Cardiac muscle cell (in vitro differentiated cells and primary cell): ENCODE results near the gene CERT1. TPM values are rescaled to one million over a fixed set of nuclear protein-coding genes. Genes with fewer than 3 reads are reported as not detected.

ENCODE experiments used
- DNase-seq, 2 donors: peaks; one replicate each; pipeline versions ENCODE4 v3.0.0 to v3.0.0-alpha.2; 2010 to 2017; ENCODE audit warnings: low read depth in 1 of 2, low spot score in 1 of 2
- H3K27ac ChIP-seq: fragments of 200-600 bp; sonication (generic); 2 replicates; pipeline ENCODE4 v1.5.1; 2016
- H3K27me3 ChIP-seq: fragments of 200-600 bp; sonication (generic); 2 replicates; pipeline ENCODE4 v1.6.0; 2016; ENCODE audit warnings: control low read depth
- H3K36me3 ChIP-seq: fragments of 200-600 bp; sonication (generic); 2 replicates; pipeline ENCODE4 v1.5.1; 2016; ENCODE audit warnings: control low read depth
- H3K4me1 ChIP-seq: fragments of 200-600 bp; sonication (generic); 2 replicates; pipeline ENCODE4 v1.8.1; 2017; ENCODE audit warnings: low read depth, mild to moderate bottlenecking, mixed run types
- H3K4me3 ChIP-seq: fragments of 200-600 bp; sonication (generic); 2 replicates; pipeline ENCODE4 v1.5.1; 2016; ENCODE audit warnings: mild to moderate bottlenecking
- H3K9me3 ChIP-seq: fragments of 200-600 bp; sonication (generic); 2 replicates; pipeline ENCODE4 v1.5.1; 2017; ENCODE audit warnings: low read depth, mild to moderate bottlenecking, control low read depth
- CTCF ChIP-seq: IDR thresholded peaks from 2 replicates; pipeline ENCODE4 v1.5.1; 2012; ENCODE audit warnings: low read depth, mild to moderate bottlenecking, low read length
- polyA plus RNA-seq: library from polyadenylated mRNA; unstranded; fragments of >200 nt; fragmentation: Nextera tagmentation; extraction: Ambion mirVana; gene quantifications from 2 replicates; pipeline ENCODE4 v1.2.1, GENCODE V29; 2016
- total RNA-seq: library from RNA; depleted of rRNA; stranded (reverse); fragments of >200 nt; gene quantifications from 2 replicates; pipeline ENCODE4 v1.2.3, GENCODE V29; 2016

Gene CERT1
- total and polyA plus RNA-seq, 2 experiments from 2014 or later = 12.8 to 17.5 TPM

- Histone ChIP-seq H3K4me3 (no peak overlapping the region), H3K27ac (no peak overlapping the region)
Measured at GRCh38 chr5:75522542-75522941, 11.1 kb upstream of the CERT1 start.

GRCh38 chr5:75522025-75522424 lies 10.6 kb upstream of the CERT1 start:
- no peaks in the 10 kb centered on the region for H3K27me3 ChIP-seq
- no peak overlapping the region for H3K27ac ChIP-seq
- TF ChIP-seq CTCF = no peak
- peaks cover 2% of the 10 kb centered on the region for H3K9me3 ChIP-seq
- H3K36me3 ChIP-seq = no peaks in the 10 kb centered on the region
- no peak for DNase-seq
- H3K4me1 ChIP-seq = no peaks in the 10 kb centered on the region
- no peak overlapping the region for H3K4me3 ChIP-seq

More at GRCh38 chr5:75522542-75522941, 11.1 kb upstream of the CERT1 start:
- DNase-seq = no peak
- no peaks in the 10 kb centered on the region for H3K36me3 ChIP-seq
- no peaks in the 10 kb centered on the region for H3K27me3 ChIP-seq
- TF ChIP-seq CTCF = no peak
- no peaks in the 10 kb centered on the region for H3K4me1 ChIP-seq
- peaks cover 2% of the 10 kb centered on the region for H3K9me3 ChIP-seq

- no peak overlapping the region for H3K27ac ChIP-seq
- DNase-seq = no peak
- H3K4me3 ChIP-seq = no peak overlapping the region
- no peaks in the 10 kb centered on the region for H3K4me1 ChIP-seq
- no peaks in the 10 kb centered on the region for H3K36me3 ChIP-seq
- peaks cover 2% of the 10 kb centered on the region for H3K9me3 ChIP-seq
- no peaks in the 10 kb centered on the region for H3K27me3 ChIP-seq
- no peak for TF ChIP-seq CTCF
Measured at GRCh38 chr5:75521195-75521594, 9.8 kb upstream of the CERT1 start.

GRCh38 chr5:75519761-75520160 lies 8.3 kb upstream of the CERT1 start:
- no peak overlapping the region for H3K4me3 ChIP-seq
- no peaks in the 10 kb centered on the region for H3K4me1 ChIP-seq
- H3K9me3 ChIP-seq = peaks cover 2% of the 10 kb centered on the region
- TF ChIP-seq CTCF = no peak
- H3K36me3 ChIP-seq = no peaks in the 10 kb centered on the region
- DNase-seq = no peak
- H3K27ac ChIP-seq = no peak overlapping the region
- H3K27me3 ChIP-seq = no peaks in the 10 kb centered on the region

GRCh38 chr5:75514323-75514722 lies 2.9 kb upstream of the CERT1 start:
- H3K27me3 ChIP-seq = no peaks in the 10 kb centered on the region
- H3K36me3 ChIP-seq = no peaks in the 10 kb centered on the region
- no peak overlapping the region for H3K4me3 ChIP-seq
- H3K4me1 ChIP-seq = peaks cover 10% of the 10 kb centered on the region
- no peak overlapping the region for H3K27ac ChIP-seq
- no peak for TF ChIP-seq CTCF
- no peak for DNase-seq
- no peaks in the 10 kb centered on the region for H3K9me3 ChIP-seq

- no peaks in the 10 kb centered on the region for H3K36me3 ChIP-seq
- DNase-seq = no peak
- no peaks in the 10 kb centered on the region for H3K27me3 ChIP-seq
- peaks cover 10% of the 10 kb centered on the region for H3K4me1 ChIP-seq
- H3K27ac ChIP-seq = no peak overlapping the region
- no peak overlapping the region for H3K4me3 ChIP-seq
- H3K9me3 ChIP-seq = no peaks in the 10 kb centered on the region
- no peak for TF ChIP-seq CTCF
Measured at GRCh38 chr5:75513841-75514240, 2.4 kb upstream of the CERT1 start.
